ENCODE measurements around the gene MAGEB10.

MAGEB10 gene

GRCh38 chrX:27815209-27815608 is 7.4 kb downstream of the MAGEB10 start:
- no peaks in the 10 kb centered on the region for H3K4me1 ChIP-seq (ENCODE audit: low read length)
- no peak overlapping the region for H3K4me3 ChIP-seq (ENCODE audit: low read length)
- no peak overlapping the region for H3K27ac ChIP-seq (ENCODE audit: low read length)
- no peaks in the 10 kb centered on the region for H3K36me3 ChIP-seq (replicated peaks; ENCODE audit: low read depth, low read length)
- no peak overlapping the region for H3K4me2 ChIP-seq (ENCODE audit: low read length)
- no peak overlapping the region for H3K9ac ChIP-seq (ENCODE audit: low read length)
- H4K20me1 ChIP-seq (ENCODE audit: insufficient read depth, low read length), result no peaks in the 10 kb centered on the region
- TF ChIP-seq EZH2phosphoT487 (IDR thresholded peaks at IDR 0.05; ENCODE audit: low read depth) (no peak), CTCF (IDR thresholded peaks at IDR 0.05; ENCODE audit: low read depth, low read length) (no peak)
- H2AFZ ChIP-seq (ENCODE audit: low read depth, low read length), result no peak overlapping the region
- no peaks in the 10 kb centered on the region for H3K79me2 ChIP-seq (ENCODE audit: low read length)
- no peaks in the 10 kb centered on the region for H3K27me3 ChIP-seq (ENCODE audit: low read depth, low read length)
- H3K9me3 ChIP-seq (ENCODE audit: insufficient read depth, low read length), result no peaks in the 10 kb centered on the region

DNA sequence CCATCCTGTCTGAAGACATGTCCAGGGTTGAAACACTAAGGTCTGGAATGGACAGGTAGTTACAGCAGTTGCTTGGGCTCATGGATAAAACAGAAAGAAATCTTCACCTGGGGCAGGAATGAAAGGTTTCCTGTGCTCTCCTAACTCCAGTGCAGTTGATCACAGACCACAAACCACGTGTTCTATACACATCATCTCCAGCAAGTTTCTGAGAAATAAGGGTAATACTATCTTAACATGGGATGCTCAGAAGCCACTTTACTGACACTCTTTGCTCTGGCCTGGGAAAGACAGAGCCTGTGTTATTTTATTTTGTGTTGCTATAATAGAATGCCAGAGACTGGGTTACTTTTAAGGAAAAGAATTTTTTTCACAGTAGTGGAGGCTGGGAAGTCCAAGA is 16.0 kb downstream of the MAGEB10 start:
- no peak overlapping the region for H3K27ac ChIP-seq (ENCODE audit: low read length)
- no peaks in the 10 kb centered on the region for H3K36me3 ChIP-seq (replicated peaks; ENCODE audit: low read depth, low read length)
- no peak overlapping the region for H3K9ac ChIP-seq (ENCODE audit: low read length)
- no peak overlapping the region for H3K4me3 ChIP-seq (ENCODE audit: low read length)
- no peak overlapping the region for H2AFZ ChIP-seq (ENCODE audit: low read depth, low read length)
- H3K27me3 ChIP-seq (ENCODE audit: low read depth, low read length), result no peaks in the 10 kb centered on the region
- H3K4me1 ChIP-seq (ENCODE audit: low read length), result no peaks in the 10 kb centered on the region
- TF ChIP-seq CTCF (IDR thresholded peaks at IDR 0.05; ENCODE audit: low read depth, low read length), result no peak
- TF ChIP-seq EZH2phosphoT487 (IDR thresholded peaks at IDR 0.05; ENCODE audit: low read depth), result no peak
- no peaks in the 10 kb centered on the region for H3K9me3 ChIP-seq (ENCODE audit: insufficient read depth, low read length)
- no peak overlapping the region for H3K4me2 ChIP-seq (ENCODE audit: low read length)
- no peaks in the 10 kb centered on the region for H4K20me1 ChIP-seq (ENCODE audit: insufficient read depth, low read length)
- H3K79me2 ChIP-seq (ENCODE audit: low read length), result no peaks in the 10 kb centered on the region

GRCh38 chrX:27838185-27838584 is 30.4 kb downstream of the MAGEB10 start:
- Histone ChIP-seq H3K4me2 (ENCODE audit: low read length) (no peak overlapping the region), H3K27ac (ENCODE audit: low read length) (no peak overlapping the region), H3K36me3 (replicated peaks; ENCODE audit: low read depth, low read length) (no peaks in the 10 kb centered on the region), H4K20me1 (ENCODE audit: insufficient read depth, low read length) (no peaks in the 10 kb centered on the region), H3K27me3 (ENCODE audit: low read depth, low read length) (no peaks in the 10 kb centered on the region), H3K4me3 (ENCODE audit: low read length) (no peak overlapping the region), H3K4me1 (ENCODE audit: low read length) (no peaks in the 10 kb centered on the region), H3K9ac (ENCODE audit: low read length) (no peak overlapping the region), H3K9me3 (ENCODE audit: insufficient read depth, low read length) (no peaks in the 10 kb centered on the region), H2AFZ (ENCODE audit: low read depth, low read length) (no peak overlapping the region), H3K79me2 (ENCODE audit: low read length) (no peaks in the 10 kb centered on the region)
- TF ChIP-seq CTCF (IDR thresholded peaks at IDR 0.05; ENCODE audit: low read depth, low read length), result no peak
- TF ChIP-seq EZH2phosphoT487 (IDR thresholded peaks at IDR 0.05; ENCODE audit: low read depth), result no peak

DNA sequence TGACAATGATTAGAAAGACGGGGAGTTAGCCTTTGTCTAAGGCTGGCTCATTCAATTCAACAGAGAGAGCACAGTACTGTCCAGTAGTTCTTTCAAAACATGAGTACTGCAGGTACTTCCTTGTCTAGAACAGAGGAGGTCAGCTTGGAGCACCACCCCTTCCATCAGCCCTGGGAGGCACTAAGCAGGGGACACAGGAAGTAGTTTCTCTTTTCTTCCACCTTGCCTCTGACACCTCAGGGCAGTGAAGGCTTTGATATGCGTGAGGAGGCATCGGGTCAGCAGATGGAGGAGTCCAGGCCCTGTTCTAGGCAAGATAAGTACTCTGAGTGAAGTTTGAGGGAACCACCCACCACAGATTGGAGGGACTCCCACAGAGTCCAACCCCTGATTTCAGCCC is 33.1 kb downstream of the MAGEB10 start:
- Histone ChIP-seq H3K27me3 (ENCODE audit: low read depth, low read length) (no peaks in the 10 kb centered on the region), H2AFZ (ENCODE audit: low read depth, low read length) (peak overlapping the region; percentile 70), H3K4me2 (ENCODE audit: low read length) (no peak overlapping the region), H3K4me1 (ENCODE audit: low read length) (no peaks in the 10 kb centered on the region), H3K36me3 (replicated peaks; ENCODE audit: low read depth, low read length) (no peaks in the 10 kb centered on the region), H3K27ac (ENCODE audit: low read length) (no peak overlapping the region), H3K4me3 (ENCODE audit: low read length) (no peak overlapping the region), H3K79me2 (ENCODE audit: low read length) (no peaks in the 10 kb centered on the region), H3K9me3 (ENCODE audit: insufficient read depth, low read length) (no peaks in the 10 kb centered on the region), H3K9ac (ENCODE audit: low read length) (no peak overlapping the region), H4K20me1 (ENCODE audit: insufficient read depth, low read length) (no peaks in the 10 kb centered on the region)
- TF ChIP-seq EZH2phosphoT487 (IDR thresholded peaks at IDR 0.05; ENCODE audit: low read depth) (no peak), CTCF (IDR thresholded peaks at IDR 0.05; ENCODE audit: low read depth, low read length) (no peak)

Data from OCI-LY3 (cell line).